Measurements from ENCODE around the gene PLCD3.

PLCD3 gene

DNA sequence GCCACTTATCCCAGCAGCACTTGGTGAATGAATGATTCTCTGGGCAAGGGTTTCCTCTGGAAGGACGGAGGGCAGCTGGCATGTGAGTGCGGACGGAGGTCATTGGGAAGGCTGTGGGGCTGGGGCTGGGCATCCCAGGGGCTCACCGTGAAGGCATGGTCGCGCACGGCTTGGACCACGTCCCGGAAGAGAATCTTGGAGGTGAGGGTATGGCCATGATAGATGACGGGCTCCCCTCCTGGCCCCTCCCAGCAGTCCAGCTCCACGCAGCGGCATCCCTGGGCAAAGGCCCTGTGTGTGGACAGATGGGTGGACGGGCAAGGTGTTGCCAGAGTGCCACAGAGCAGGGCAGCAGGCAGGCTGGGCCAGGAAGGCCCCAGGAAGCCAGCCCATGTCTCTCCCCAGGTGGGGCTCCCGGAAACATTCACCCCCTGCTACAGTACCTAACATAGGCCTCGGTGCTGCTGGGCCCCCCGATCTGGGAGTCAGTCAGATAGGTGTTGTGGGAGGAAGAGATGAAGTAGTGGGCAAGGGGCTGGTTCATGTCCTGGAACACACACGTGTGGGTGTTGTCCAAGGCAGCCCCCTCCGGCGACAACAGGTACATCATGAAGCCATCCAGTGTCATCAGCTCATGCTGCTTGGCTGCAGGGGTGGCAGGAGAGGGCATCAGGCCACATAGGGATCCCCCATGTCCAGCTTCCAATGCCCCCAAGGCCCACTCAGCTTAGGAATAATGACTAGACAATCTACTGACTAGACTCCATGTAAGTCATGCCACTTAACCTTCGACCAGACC, 14.3 kb downstream of the PLCD3 start:
- H3K4me3 ChIP-seq (ENCODE audit: insufficient read depth, low read depth, low read length, poor library complexity, severe bottlenecking), result no peak overlapping the region

GRCh38 chr17:45117334-45117733, 15.0 kb downstream of the PLCD3 start:
- no peaks in the 10 kb centered on the region for H3K4me1 ChIP-seq (ENCODE audit: control insufficient read depth, insufficient read depth, low read length, poor library complexity, severe bottlenecking)
- no peaks in the 10 kb centered on the region for H3K27me3 ChIP-seq (replicated peaks; ENCODE audit: control insufficient read depth, insufficient read depth, low read length, poor library complexity, severe bottlenecking)
- DNase-seq, result no peak
- H3K36me3 ChIP-seq (ENCODE audit: control insufficient read depth, insufficient read depth, low read length), result no peaks in the 10 kb centered on the region
- no peak overlapping the region for H3K4me3 ChIP-seq (ENCODE audit: insufficient read depth, low read depth, low read length, poor library complexity, severe bottlenecking)
- no peaks in the 10 kb centered on the region for H3K9me3 ChIP-seq (ENCODE audit: control insufficient read depth, low read length)
- no peak overlapping the region for H3K27ac ChIP-seq (ENCODE audit: insufficient read depth, low read length, poor library complexity, severe bottlenecking)

More for the DNA sequence above, 14.3 kb downstream of the PLCD3 start:
- no peaks in the 10 kb centered on the region for H3K4me1 ChIP-seq (ENCODE audit: control insufficient read depth, insufficient read depth, low read length, poor library complexity, severe bottlenecking)
- H3K9me3 ChIP-seq (ENCODE audit: control insufficient read depth, low read length), result no peaks in the 10 kb centered on the region
- H3K27me3 ChIP-seq (replicated peaks; ENCODE audit: control insufficient read depth, insufficient read depth, low read length, poor library complexity, severe bottlenecking), result no peaks in the 10 kb centered on the region
- no peak for DNase-seq
- no peaks in the 10 kb centered on the region for H3K36me3 ChIP-seq (ENCODE audit: control insufficient read depth, insufficient read depth, low read length)
- H3K27ac ChIP-seq (ENCODE audit: insufficient read depth, low read length, poor library complexity, severe bottlenecking), result no peak overlapping the region

DNA sequence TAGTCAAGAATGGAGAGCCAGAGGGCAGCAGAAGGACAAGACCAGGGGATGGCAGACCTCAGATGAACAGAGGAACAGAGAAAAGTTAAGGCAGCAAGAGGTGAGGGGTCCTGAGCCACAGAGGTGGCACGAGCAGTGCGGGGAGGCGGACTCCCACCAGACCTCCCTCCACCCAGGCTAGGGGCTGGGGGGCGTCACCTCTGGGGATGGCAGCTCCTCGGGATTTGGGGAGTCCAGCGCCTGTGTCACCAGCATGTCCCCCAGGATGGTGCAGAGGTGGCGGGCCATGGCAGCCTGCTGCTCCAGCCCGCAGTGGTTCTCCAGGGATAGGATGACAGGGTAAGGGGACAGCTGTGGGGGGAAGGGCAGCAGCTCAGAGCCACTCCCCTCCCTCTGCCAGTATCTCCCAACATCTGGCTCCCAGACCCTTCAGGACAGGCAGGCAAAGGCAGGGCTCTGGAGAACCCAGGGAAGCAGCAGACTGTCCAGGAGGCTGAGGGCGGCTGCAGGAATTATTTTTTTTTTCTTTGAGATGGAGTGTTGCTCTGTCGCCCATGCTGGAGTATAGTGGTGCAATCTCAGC, 15.8 kb downstream of the PLCD3 start:
- Histone ChIP-seq H3K27ac (ENCODE audit: insufficient read depth, low read length, poor library complexity, severe bottlenecking) (no peak overlapping the region), H3K4me1 (ENCODE audit: control insufficient read depth, insufficient read depth, low read length, poor library complexity, severe bottlenecking) (no peaks in the 10 kb centered on the region), H3K36me3 (ENCODE audit: control insufficient read depth, insufficient read depth, low read length) (no peaks in the 10 kb centered on the region), H3K27me3 (replicated peaks; ENCODE audit: control insufficient read depth, insufficient read depth, low read length, poor library complexity, severe bottlenecking) (no peaks in the 10 kb centered on the region), H3K4me3 (ENCODE audit: insufficient read depth, low read depth, low read length, poor library complexity, severe bottlenecking) (no peak overlapping the region), H3K9me3 (ENCODE audit: control insufficient read depth, low read length) (no peaks in the 10 kb centered on the region)
- no peak for DNase-seq

DNA sequence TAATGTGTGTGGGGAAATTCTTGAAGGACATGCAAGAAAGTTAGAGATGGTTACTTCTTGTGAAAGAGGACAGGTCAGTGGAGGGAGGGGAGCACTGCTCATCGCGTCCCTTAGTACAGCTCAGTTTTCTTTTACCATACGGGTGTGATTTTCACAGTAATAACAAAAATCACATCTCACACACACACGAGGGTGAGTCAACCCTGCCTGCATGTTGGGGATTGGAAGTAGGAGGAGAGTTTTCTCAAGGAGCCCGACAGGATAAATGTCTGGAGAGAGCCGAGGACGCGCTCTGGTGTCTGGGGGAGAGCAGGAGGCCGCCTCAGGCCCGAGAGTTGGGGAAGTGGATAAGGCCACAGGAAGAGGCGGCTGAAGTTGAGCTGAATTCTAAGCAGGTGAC, 16.4 kb downstream of the PLCD3 start:
- no peaks in the 10 kb centered on the region for H3K9me3 ChIP-seq (ENCODE audit: control insufficient read depth, low read length)
- DNase-seq, result no peak
- H3K27me3 ChIP-seq (replicated peaks; ENCODE audit: control insufficient read depth, insufficient read depth, low read length, poor library complexity, severe bottlenecking), result no peaks in the 10 kb centered on the region
- no peaks in the 10 kb centered on the region for H3K4me1 ChIP-seq (ENCODE audit: control insufficient read depth, insufficient read depth, low read length, poor library complexity, severe bottlenecking)
- H3K36me3 ChIP-seq (ENCODE audit: control insufficient read depth, insufficient read depth, low read length), result no peaks in the 10 kb centered on the region
- H3K27ac ChIP-seq (ENCODE audit: insufficient read depth, low read length, poor library complexity, severe bottlenecking), result no peak overlapping the region
- H3K4me3 ChIP-seq (ENCODE audit: insufficient read depth, low read depth, low read length, poor library complexity, severe bottlenecking), result no peak overlapping the region

- no peaks in the 10 kb centered on the region for H3K9me3 ChIP-seq (ENCODE audit: control insufficient read depth, low read length)
- H3K27ac ChIP-seq (ENCODE audit: insufficient read depth, low read length, poor library complexity, severe bottlenecking), result no peak overlapping the region
- no peak for DNase-seq
- H3K36me3 ChIP-seq (ENCODE audit: control insufficient read depth, insufficient read depth, low read length), result no peaks in the 10 kb centered on the region
- no peak overlapping the region for H3K4me3 ChIP-seq (ENCODE audit: insufficient read depth, low read depth, low read length, poor library complexity, severe bottlenecking)
- H3K4me1 ChIP-seq (ENCODE audit: control insufficient read depth, insufficient read depth, low read length, poor library complexity, severe bottlenecking), result no peaks in the 10 kb centered on the region
- H3K27me3 ChIP-seq (replicated peaks; ENCODE audit: control insufficient read depth, insufficient read depth, low read length, poor library complexity, severe bottlenecking), result no peaks in the 10 kb centered on the region
These were observed 17.2 kb downstream of the PLCD3 start for GRCh38 chr17:45115015-45115625.

DNA sequence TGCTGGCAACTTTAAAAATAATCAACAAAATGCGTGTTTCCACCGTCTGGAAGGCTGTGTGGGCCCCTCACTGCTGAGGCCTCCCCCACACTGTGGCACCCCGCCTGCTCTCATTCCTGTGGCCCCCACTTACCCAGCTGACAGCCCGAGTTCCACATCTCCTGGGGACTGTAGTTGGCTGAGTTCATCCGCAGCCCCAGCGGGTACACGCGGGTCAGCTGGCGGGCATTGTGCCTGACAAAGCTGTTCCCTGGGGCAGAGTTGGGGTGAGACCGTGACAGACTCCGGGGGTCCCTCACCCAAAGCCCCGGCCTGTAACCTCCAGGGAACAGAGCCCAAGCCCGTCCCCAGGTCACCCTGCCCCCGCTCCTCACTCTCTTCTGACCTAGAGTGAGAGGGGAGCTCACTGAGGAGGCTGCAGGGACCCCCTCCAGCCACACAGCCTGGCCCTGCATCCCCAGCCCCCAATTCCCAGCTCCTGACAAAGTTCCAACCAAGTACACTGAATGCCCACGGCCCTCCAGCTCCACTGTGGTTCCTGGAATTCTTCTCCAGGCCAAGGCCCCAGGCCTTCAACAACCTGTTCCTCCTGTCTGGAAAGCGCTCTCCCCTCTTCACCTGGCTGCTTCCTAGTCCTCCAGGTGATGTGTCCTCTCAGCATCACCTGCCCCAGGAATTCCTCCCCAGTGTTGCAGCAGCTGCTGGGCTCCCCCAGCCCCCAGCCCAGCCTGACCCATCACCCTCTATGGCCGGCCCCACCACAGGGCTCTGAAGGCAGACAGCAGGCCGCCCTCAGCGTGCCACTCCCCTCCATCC, 18.0 kb downstream of the PLCD3 start:
- H3K9me3 ChIP-seq (ENCODE audit: control insufficient read depth, low read length), result no peaks in the 10 kb centered on the region
- DNase-seq, result no peak
- no peak overlapping the region for H3K27ac ChIP-seq (ENCODE audit: insufficient read depth, low read length, poor library complexity, severe bottlenecking)
- H3K27me3 ChIP-seq (replicated peaks; ENCODE audit: control insufficient read depth, insufficient read depth, low read length, poor library complexity, severe bottlenecking), result no peaks in the 10 kb centered on the region
- H3K4me3 ChIP-seq (ENCODE audit: insufficient read depth, low read depth, low read length, poor library complexity, severe bottlenecking), result no peak overlapping the region
- H3K4me1 ChIP-seq (ENCODE audit: control insufficient read depth, insufficient read depth, low read length, poor library complexity, severe bottlenecking), result no peaks in the 10 kb centered on the region
- no peaks in the 10 kb centered on the region for H3K36me3 ChIP-seq (ENCODE audit: control insufficient read depth, insufficient read depth, low read length)

DNA sequence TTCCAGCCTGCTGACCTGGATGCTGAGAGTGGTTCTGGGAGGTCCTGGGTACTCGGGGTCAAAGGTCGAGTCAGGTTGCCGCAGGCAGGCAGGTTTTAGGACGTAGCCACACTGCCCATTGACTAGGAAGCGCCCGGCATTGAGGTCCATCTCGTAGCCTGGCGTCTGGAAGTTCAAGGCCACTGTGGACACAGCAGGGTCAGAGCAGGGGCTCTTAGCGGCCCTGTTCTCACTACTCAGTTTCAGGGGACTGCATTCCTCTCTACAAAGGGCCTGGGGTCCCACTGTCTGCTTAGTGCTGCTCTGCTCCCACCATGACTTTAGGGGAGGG, 18.9 kb downstream of the PLCD3 start:
- no peaks in the 10 kb centered on the region for H3K9me3 ChIP-seq (ENCODE audit: control insufficient read depth, low read length)
- H3K36me3 ChIP-seq (ENCODE audit: control insufficient read depth, insufficient read depth, low read length), result no peaks in the 10 kb centered on the region
- no peak for DNase-seq

DNA sequence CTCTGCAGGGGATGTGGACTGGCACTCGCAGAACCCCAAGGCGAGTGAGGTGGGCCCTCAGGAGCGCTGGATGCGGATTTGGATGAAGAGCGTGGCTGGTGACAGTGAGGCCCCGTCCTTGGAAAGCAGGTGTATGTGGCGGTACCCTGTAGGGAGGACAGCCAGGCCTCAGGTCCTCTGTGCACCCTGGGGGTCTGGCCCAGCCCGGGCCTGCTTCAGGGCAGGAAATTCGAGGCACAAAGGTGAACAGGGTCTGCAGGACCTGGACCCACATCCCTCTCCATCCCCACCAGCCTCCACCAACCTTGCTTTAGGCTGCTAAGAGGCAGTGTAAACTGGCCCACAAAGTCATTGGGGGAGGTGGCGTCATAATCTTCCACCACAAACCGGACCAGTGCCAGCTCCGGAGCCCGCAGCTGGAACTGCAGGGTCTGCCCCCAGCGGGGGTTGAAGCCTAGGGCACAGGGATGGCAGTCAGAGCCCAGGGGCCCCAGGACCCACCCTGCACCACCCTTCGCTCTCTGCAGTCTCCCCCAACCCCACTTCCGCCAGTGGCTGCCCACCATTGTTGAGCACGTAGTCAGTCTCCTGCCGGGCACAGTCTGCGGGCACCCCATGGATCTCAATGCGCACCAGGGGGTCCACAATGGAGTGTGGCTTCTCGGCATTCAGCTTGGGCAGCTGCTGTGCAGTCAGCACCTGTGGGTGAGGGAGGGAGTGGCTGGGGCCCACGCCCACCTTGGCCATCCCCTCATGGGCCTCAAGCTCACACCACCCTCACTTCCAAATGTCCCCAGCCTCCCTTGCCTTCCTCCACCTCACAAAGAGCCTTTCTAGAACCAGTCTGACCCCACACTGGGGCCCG, 19.5 kb downstream of the PLCD3 start:
- Histone ChIP-seq H3K4me1 (ENCODE audit: control insufficient read depth, insufficient read depth, low read length, poor library complexity, severe bottlenecking) (no peaks in the 10 kb centered on the region), H3K9me3 (ENCODE audit: control insufficient read depth, low read length) (no peaks in the 10 kb centered on the region), H3K27me3 (replicated peaks; ENCODE audit: control insufficient read depth, insufficient read depth, low read length, poor library complexity, severe bottlenecking) (no peaks in the 10 kb centered on the region), H3K4me3 (ENCODE audit: insufficient read depth, low read depth, low read length, poor library complexity, severe bottlenecking) (no peak overlapping the region), H3K36me3 (ENCODE audit: control insufficient read depth, insufficient read depth, low read length) (peaks cover 5% of the 10 kb centered on the region), H3K27ac (ENCODE audit: insufficient read depth, low read length, poor library complexity, severe bottlenecking) (no peak overlapping the region)
- no peak for DNase-seq

More for the DNA sequence above, 18.9 kb downstream of the PLCD3 start:
- no peak overlapping the region for H3K27ac ChIP-seq (ENCODE audit: insufficient read depth, low read length, poor library complexity, severe bottlenecking)
- H3K27me3 ChIP-seq (replicated peaks; ENCODE audit: control insufficient read depth, insufficient read depth, low read length, poor library complexity, severe bottlenecking), result no peaks in the 10 kb centered on the region
- H3K4me3 ChIP-seq (ENCODE audit: insufficient read depth, low read depth, low read length, poor library complexity, severe bottlenecking), result no peak overlapping the region
- no peaks in the 10 kb centered on the region for H3K4me1 ChIP-seq (ENCODE audit: control insufficient read depth, insufficient read depth, low read length, poor library complexity, severe bottlenecking)

DNA sequence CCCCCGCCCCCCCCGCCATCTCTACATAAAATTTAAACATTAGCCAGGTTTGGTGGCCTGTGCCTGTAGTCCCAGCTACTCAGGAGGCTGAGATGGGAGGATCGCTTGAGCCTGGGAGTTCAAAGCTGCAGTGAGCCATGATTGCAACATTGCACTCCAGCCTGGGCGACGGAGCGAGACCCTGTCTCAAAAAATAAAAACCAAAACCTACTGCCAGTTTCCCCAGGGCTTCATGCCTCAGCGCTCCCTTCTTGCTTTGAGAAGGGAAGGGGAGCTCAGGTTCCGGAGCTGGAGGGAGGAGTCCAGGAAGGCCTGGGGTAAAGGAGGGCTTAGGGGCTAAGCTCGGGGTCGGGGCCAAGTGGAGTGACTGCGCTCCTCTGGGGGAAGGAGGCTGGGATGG, 20.5 kb downstream of the PLCD3 start:
- no peak for DNase-seq
- no peaks in the 10 kb centered on the region for H3K9me3 ChIP-seq (ENCODE audit: control insufficient read depth, low read length)
- no peaks in the 10 kb centered on the region for H3K27me3 ChIP-seq (replicated peaks; ENCODE audit: control insufficient read depth, insufficient read depth, low read length, poor library complexity, severe bottlenecking)
- no peak overlapping the region for H3K27ac ChIP-seq (ENCODE audit: insufficient read depth, low read length, poor library complexity, severe bottlenecking)
- H3K4me1 ChIP-seq (ENCODE audit: control insufficient read depth, insufficient read depth, low read length, poor library complexity, severe bottlenecking), result no peaks in the 10 kb centered on the region
- peaks cover 13% of the 10 kb centered on the region for H3K36me3 ChIP-seq (ENCODE audit: control insufficient read depth, insufficient read depth, low read length)
- no peak overlapping the region for H3K4me3 ChIP-seq (ENCODE audit: insufficient read depth, low read depth, low read length, poor library complexity, severe bottlenecking)

Data from effector memory CD4-positive, alpha-beta T cell (primary cell).